ENCODE measurements around the gene PJA2. TPM values are rescaled to one million over a fixed set of nuclear protein-coding genes. Genes with fewer than 3 reads are reported as not detected.

Gene PJA2
- total and polyA plus RNA-seq, 9 of the 15 experiments (the other 6 are each of a cell fraction or from before 2014, with no cell fraction given), result 25.1 to 82.1 (median 50.1) TPM

GRCh38 chr5:109359642-109360041, 50.1 kb downstream of the PJA2 start:
- peaks cover 43% of the 10 kb centered on the region for H3K36me3 ChIP-seq (ENCODE audit: control insufficient read depth, insufficient read depth, low read length)
- in situ Hi-C loops (cut with MboI), result no loop called here
- H3K9ac ChIP-seq (ENCODE audit: insufficient read depth in 1 of 2, low read depth in 2 of 2, low read length in 2 of 2), result no peak overlapping the region
- no peaks in the 10 kb centered on the region for H3K4me1 ChIP-seq (replicated peaks in 1 of 2; ENCODE audit: control insufficient read depth in 2 of 2, insufficient read depth in 2 of 2, low read length in 2 of 2)
- no peaks in the 10 kb centered on the region for H3K9me1 ChIP-seq (ENCODE audit: control insufficient read depth, insufficient read depth, low read length)
- no peak overlapping the region for H3K4me2 ChIP-seq (ENCODE audit: insufficient read depth, low read length)
- H2AFZ ChIP-seq (ENCODE audit: low read depth, low read length), result no peak overlapping the region
- no peaks in the 10 kb centered on the region for H4K20me1 ChIP-seq (replicated peaks; ENCODE audit: control insufficient read depth, insufficient read depth, low read length)
- 73% methylated on average over 3 of the region's 3 CpGs for WGBS (ENCODE audit: insufficient coverage, low coverage, missing lambda C conversion rate)
- H3K27ac ChIP-seq (ENCODE audit: extremely low read depth, low read depth, low read length), result no peak overlapping the region
- H3K79me2 ChIP-seq (ENCODE audit: control insufficient read depth, insufficient read depth, low read length), result no peaks in the 10 kb centered on the region
- no peak overlapping the region for H3K4me3 ChIP-seq
- TF ChIP-seq MAFK (IDR thresholded peaks at IDR 0.05; ENCODE audit: low read length), result peak; percentile 77; the same call in 1 of the 2 replicates
- peak; percentile 76 for TF ChIP-seq MAFF (IDR thresholded peaks at IDR 0.05; ENCODE audit: low read length)
- peak; percentile 75 for TF ChIP-seq MAFG (tag; conservative IDR thresholded peaks at IDR 0.05)
- TF ChIP-seq C11orf30 (IDR thresholded peaks at IDR 0.05; ENCODE audit: low read depth), result peak; percentile 82
- TF ChIP-seq CC2D1A (IDR thresholded peaks at IDR 0.05), result no peak
- no peak for TF ChIP-seq XRCC5 (IDR thresholded peaks at IDR 0.05; ENCODE audit: low read depth, low read length)
- peak; percentile 91 for TF ChIP-seq ZNF316 (IDR thresholded peaks at IDR 0.05)
- no peaks in the 10 kb centered on the region for H3K9me3 ChIP-seq (replicated peaks; ENCODE audit: control insufficient read depth, insufficient read depth, low read depth, low read length)
- no peak for FAIRE-seq
- DNase-seq (ENCODE audit: extremely low read depth in 1 of 4, low spot score in 3 of 4), result no peak
- no TSS peak for BruUV-seq (replicated peaks)
- ChIA-PET CTCF (ENCODE audit: low intra/inter-chr PET ratio) (no interaction called here), POLR2A (no interaction called here)
- intact Hi-C loops (cut with micrococcal nuclease), result loop anchor here (5.0 kb wide), 1 partner anchor 73 kb away; no protein-coding TSS in a partner anchor
- no peaks in the 10 kb centered on the region for H3K27me3 ChIP-seq (ENCODE audit: control insufficient read depth in 2 of 2, insufficient read depth in 2 of 2, low read length in 2 of 2)
- ATAC-seq, result no peak

- Histone ChIP-seq H4K20me1 (replicated peaks; ENCODE audit: control insufficient read depth, insufficient read depth, low read length) (no peaks in the 10 kb centered on the region), H3K27me3 (ENCODE audit: control insufficient read depth in 2 of 2, insufficient read depth in 2 of 2, low read length in 2 of 2) (no peaks in the 10 kb centered on the region), H3K79me2 (ENCODE audit: control insufficient read depth, insufficient read depth, low read length) (no peaks in the 10 kb centered on the region), H3K9me1 (ENCODE audit: control insufficient read depth, insufficient read depth, low read length) (no peaks in the 10 kb centered on the region), H3K9ac (ENCODE audit: insufficient read depth in 1 of 2, low read depth in 2 of 2, low read length in 2 of 2) (no peak overlapping the region), H3K4me1 (replicated peaks in 1 of 2; ENCODE audit: control insufficient read depth in 2 of 2, insufficient read depth in 2 of 2, low read length in 2 of 2) (no peaks in the 10 kb centered on the region), H3K9me3 (replicated peaks; ENCODE audit: control insufficient read depth, insufficient read depth, low read depth, low read length) (no peaks in the 10 kb centered on the region), H3K4me3 (no peak overlapping the region), H3K36me3 (ENCODE audit: control insufficient read depth, insufficient read depth, low read length) (peaks cover 37% of the 10 kb centered on the region), H2AFZ (ENCODE audit: low read depth, low read length) (no peak overlapping the region), H3K4me2 (ENCODE audit: insufficient read depth, low read length) (no peak overlapping the region), H3K27ac (ENCODE audit: extremely low read depth, low read depth, low read length) (no peak overlapping the region)
- ChIA-PET POLR2A (no interaction called here), CTCF (ENCODE audit: low intra/inter-chr PET ratio) (no interaction called here)
- WGBS (ENCODE audit: insufficient coverage, low coverage, missing lambda C conversion rate), result 82% methylated on average over 2 of the region's 2 CpGs
- in situ Hi-C loops (cut with MboI) (no loop called here), intact Hi-C loops (cut with micrococcal nuclease) (loop anchor here (5.0 kb wide), 1 partner anchor 74 kb away; no protein-coding TSS in a partner anchor)
- ATAC-seq (no peak), FAIRE-seq (no peak), DNase-seq (ENCODE audit: extremely low read depth in 1 of 4, low spot score in 3 of 4) (no peak)
- no TSS peak for BruUV-seq (replicated peaks)
- TF ChIP-seq EGR1 (conservative IDR thresholded peaks at IDR 0.05), result no peak
- TF ChIP-seq STAT5B (CRISPR knock-in tag; IDR thresholded peaks at IDR 0.05), result no peak
- TF ChIP-seq THRB (CRISPR knock-in tag; conservative IDR thresholded peaks at IDR 0.05), result no peak
- no peak for TF ChIP-seq PRPF4 (IDR thresholded peaks at IDR 0.05; ENCODE audit: insufficient read depth, low read depth, low read length, poor library complexity, severe bottlenecking)
- no peak for TF ChIP-seq HSF4 (CRISPR knock-in tag; IDR thresholded peaks at IDR 0.05; ENCODE audit: borderline replicate concordance)
- no peak for TF ChIP-seq IRF2 (CRISPR knock-in tag; IDR thresholded peaks at IDR 0.05)
Measured at GRCh38 chr5:109357807-109358206, 52.0 kb downstream of the PJA2 start.
